ENCODE data around the gene CYP26C1.

Gene CYP26C1, protein sequence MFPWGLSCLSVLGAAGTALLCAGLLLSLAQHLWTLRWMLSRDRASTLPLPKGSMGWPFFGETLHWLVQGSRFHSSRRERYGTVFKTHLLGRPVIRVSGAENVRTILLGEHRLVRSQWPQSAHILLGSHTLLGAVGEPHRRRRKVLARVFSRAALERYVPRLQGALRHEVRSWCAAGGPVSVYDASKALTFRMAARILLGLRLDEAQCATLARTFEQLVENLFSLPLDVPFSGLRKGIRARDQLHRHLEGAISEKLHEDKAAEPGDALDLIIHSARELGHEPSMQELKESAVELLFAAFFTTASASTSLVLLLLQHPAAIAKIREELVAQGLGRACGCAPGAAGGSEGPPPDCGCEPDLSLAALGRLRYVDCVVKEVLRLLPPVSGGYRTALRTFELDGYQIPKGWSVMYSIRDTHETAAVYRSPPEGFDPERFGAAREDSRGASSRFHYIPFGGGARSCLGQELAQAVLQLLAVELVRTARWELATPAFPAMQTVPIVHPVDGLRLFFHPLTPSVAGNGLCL

GRCh38 chr10:93059975-93060886 lies at the start of gene CYP26C1:
TSS of gene CYP26C1 (plus strand) at chr10:93060798. CDS start at chr10:93061264, 466 bp downstream.
- H3K4me3 ChIP-seq (ENCODE audit: low read depth, low read length), result no peak within 1 kb of the TSS
- no peak for TF ChIP-seq CTCF (IDR thresholded peaks at IDR 0.05; ENCODE audit: insufficient read depth, low read depth, low read length, missing control alignments)
- DNase-seq (ENCODE audit: low read depth), result no peak

DNA sequence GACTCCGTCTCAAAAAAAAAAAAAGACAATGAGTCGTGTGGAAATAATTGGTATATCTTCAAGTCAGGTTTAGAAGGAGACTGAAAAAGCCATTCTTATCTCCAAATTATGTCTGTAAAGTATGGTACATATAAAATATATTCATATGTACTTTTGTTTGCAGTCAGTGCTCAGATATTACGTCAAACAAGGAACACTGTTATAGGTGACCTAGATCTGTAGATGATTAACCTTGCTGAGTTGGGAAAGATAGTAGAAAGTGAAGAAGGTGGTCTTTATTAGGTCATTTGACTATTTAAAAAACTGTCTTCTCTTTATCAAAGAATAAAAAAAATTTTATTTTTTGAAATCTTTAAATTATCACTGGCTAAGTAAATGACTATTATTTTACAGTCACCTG lies 44.9 kb upstream of the CYP26C1 start:
- DNase-seq (ENCODE audit: low read depth), result no peak
- TF ChIP-seq CTCF (IDR thresholded peaks at IDR 0.05; ENCODE audit: insufficient read depth, low read depth, low read length, missing control alignments), result no peak
- no peak overlapping the region for H3K4me3 ChIP-seq (ENCODE audit: low read depth, low read length)

GRCh38 chr10:93023013-93023650 lies 37.5 kb upstream of the CYP26C1 start:
- no peak overlapping the region for H3K4me3 ChIP-seq (ENCODE audit: low read depth, low read length)
- DNase-seq (ENCODE audit: low read depth), result no peak
- TF ChIP-seq CTCF (IDR thresholded peaks at IDR 0.05; ENCODE audit: insufficient read depth, low read depth, low read length, missing control alignments), result no peak

GRCh38 chr10:93026072-93026471 lies 34.5 kb upstream of the CYP26C1 start:
- H3K4me3 ChIP-seq (ENCODE audit: low read depth, low read length), result no peak overlapping the region
- DNase-seq (ENCODE audit: low read depth), result no peak
- TF ChIP-seq CTCF (IDR thresholded peaks at IDR 0.05; ENCODE audit: insufficient read depth, low read depth, low read length, missing control alignments), result no peak

DNA sequence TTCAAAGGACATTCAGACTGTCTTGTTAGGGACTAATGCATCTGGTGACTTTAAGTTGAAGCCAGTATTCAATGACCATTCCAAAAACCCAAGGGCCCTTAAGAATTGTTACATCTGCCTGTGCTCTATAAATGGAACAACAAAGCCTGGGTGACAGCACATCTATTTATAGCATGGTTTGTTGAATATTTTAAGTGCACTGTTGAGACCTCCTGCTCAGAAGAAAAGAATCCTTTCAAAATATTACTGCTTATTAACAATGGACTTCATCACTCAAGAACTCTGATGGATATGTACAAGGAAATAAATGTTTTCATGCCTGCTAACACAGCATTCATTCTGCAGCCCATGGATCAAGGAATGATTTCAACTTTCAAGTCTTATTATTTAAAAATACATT lies 33.1 kb upstream of the CYP26C1 start:
- no peak overlapping the region for H3K4me3 ChIP-seq (ENCODE audit: low read depth, low read length)
- no peak for DNase-seq (ENCODE audit: low read depth)
- no peak for TF ChIP-seq CTCF (IDR thresholded peaks at IDR 0.05; ENCODE audit: insufficient read depth, low read depth, low read length, missing control alignments)

DNA sequence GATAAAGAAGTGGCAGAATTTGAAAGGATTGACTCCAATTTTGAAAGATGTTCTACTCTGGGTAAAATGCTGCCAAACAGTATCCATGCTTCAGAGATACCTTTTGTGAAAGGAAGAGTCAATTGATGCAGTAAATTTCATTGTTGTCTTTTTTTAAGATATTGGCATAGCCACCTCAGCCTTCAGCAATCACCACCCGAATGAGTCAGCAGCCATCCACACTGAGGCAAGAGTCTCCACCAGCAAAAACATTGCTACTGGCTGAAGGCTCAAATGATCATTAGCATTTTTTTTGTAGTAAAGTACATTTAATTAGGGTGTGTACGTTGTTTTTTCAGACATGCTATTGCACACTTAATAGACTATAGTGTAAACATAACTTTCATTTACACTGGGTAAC lies 31.7 kb upstream of the CYP26C1 start:
- DNase-seq (ENCODE audit: low read depth), result no peak
- no peak overlapping the region for H3K4me3 ChIP-seq (ENCODE audit: low read depth, low read length)
- no peak for TF ChIP-seq CTCF (IDR thresholded peaks at IDR 0.05; ENCODE audit: insufficient read depth, low read depth, low read length, missing control alignments)

Data from GM12865 (cell line).